ENCODE results near the gene HBS1L.

The HBS1L gene

DNA sequence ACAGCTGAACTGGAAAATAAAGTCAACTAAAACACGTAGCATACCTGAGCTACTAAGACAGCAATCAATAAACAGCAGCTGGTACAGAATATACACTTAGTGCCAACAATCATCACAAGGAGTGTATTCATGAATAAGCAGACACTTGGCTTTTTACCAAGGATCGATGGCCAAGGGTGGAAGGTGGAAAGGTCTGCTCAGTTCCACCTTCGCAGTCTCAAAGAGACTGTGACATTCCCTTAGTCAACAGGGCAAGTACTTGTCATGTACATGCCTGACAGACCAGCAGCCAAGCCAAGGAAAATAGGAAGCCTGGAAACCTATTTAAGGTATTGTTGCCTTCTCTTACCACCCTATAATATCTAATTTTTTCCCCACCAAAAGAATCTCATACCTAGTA, 21.4 kb downstream of the HBS1L start:
- DNase-seq, result no peak

DNA sequence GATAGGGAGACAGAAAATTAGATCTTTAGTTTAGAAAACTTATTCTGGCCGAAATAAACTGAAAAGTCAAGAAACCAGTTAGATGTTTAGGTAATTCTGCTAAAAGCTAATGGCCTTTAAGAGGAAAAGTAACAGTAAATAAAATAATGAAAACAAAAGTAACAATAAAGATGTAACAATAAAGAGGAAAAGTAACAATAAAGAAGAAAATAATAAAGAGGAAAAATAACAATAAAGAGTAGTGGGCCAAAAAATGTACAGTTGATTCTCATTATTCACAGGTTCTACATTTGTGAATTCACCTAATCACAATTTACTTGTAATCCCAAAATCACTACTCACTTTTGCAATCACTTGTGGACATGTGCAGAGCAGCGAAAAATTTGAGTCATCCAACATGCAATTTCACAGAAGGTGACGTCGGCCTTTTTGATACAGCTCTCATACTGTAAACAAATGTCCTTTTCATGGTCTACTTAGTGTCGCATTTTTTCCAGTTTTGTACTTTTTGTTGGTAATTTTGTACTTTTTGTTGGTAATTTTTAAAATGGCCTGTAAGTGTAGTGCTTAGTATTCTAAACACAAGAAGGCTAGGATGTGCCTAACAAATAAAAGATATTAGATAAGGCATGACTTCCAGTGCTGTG, 24.0 kb downstream of the HBS1L start:
- peak in 1 of 3 donors; percentile 27 for DNase-seq

DNA sequence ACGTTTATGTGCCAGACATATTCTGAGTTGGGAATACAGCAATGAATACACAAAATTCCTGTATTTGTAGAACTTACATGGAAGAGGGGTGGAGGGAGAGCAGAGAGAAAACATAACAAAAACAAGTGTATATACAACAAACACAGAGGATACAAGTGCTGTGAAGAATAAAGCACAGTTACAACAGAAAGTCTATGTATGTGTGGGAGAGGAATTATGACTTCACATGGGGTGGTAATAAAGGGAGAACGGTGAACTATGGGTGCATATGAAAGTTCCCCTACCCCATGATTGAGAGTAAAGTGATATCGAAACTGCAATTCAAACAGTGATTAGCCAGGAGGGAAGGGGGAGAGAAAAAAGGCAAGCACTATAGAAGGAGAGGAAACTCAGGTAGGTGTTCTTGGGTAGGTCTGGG, 24.6 kb downstream of the HBS1L start:
- no peak for DNase-seq

DNA sequence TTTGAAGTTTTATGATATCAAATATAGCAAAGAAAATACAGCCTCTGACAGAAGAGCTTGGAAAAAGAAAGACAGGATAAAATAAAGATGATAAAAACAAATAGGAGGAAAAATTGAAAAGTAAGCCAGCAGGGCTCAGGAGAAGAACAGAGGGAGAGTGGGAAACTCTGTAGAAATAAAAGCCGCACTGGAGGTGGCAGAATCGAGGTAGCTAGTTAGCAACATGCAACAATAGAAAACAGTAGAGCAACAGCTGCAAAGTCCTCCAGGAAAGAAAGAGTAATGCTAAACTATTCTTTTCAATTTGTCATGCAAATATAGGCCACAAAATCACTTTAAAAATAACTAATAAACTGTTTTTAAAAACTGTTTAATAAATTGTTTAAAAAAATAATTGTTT, 28.8 kb downstream of the HBS1L start:
- DNase-seq, result no peak

DNA sequence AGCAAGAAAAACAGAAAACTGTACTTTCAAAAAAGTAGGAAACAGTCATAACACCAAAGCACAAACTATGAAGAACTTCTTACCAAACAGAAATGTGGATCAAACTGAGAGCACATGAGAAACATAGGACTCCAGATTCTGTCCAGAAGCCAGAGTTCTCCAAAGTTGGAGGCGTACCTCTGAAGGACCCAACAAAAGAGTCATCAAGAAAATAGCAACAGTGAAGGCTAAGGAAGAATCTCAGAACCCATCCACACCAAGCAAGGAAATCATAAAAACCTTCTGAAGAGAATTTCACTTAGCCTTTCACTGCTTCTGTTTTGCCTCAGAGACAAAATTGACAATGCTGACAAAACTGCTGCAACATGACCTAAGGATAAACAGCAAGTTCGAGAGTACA, 29.4 kb downstream of the HBS1L start:
- DNase-seq, result no peak

DNA sequence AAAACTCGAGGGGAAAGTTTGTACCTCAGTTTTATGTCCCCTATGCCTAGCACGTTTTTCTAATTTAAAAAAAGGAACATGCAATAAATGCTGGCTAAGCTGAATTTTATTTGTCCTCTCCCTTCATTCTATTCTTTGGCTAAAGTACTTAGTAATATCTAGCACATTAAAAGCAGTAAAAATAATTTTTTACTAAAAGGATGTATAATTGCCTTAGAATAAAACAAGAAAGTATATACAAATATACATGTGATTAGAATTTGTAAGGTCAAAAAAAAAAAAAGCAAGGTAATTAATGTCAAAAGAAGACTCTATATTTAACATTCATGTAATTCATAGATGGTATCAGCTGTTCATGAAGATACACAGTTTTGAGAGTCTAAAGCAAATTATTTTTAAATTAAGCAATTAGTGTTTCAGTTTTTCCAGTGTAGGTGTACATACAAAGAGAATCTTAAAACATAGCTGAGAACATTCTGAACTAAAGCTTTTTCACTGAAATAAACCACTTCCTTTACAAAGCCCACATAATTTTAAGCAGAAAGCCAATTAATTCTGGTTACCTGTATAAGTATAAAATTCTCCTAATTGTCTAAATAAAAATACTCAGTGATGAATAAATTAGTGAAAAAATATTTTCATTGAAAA, 32.4 kb downstream of the HBS1L start:
- no peak for DNase-seq

DNA sequence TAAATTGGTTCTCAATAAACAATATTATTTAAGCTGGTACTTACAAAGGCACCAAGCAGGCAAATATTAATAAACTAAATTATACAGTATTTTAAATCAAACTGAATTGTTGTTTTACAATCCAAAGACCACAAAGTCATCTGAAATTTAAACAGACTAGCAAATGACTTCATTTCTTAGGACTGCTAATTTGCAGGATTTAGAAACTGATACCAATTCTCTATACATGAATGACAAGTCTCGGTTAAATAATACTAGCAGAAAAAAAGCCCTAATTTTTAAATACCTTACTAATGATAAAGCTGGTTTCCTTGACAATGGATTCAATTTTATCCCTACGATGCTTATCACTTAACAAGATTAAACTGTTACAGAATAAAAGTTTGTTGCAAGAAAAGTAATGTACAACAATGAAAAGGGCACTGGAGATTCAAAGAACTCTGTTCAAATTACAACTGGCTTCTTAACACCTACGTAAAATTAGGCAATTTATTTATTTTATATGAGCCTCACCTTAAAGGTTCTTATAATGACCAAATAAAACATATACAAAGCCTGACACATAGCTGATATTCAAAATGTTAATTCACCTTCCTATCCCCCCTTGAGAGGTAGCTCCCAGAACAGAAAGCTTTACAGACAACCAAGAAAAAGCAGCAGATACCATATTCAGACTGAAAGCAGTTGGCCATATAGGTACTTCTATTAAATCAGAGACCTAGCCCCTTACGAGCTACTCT, 33.1 kb downstream of the HBS1L start:
- DNase-seq, result no peak

DNA sequence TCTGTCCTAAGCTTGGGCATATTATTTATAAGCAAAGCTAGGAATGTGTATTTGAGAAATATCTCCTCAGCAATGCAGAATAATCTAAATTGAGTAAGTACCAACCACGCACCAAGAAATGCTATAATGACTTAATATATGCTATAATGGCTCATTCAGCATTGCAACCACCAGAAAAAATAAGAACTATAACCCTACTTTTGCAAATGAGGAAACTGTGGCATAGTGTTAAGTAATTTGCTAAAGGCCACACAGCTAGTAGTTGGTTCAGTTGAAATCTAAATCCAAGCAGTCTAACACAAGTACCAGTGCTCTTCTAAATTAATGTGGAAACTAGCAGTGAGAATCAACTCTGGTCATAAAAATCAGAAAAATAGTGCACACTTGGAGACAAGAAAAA, 35.7 kb downstream of the HBS1L start:
- peak; percentile 47 to 77 (median 77) for DNase-seq

DNA sequence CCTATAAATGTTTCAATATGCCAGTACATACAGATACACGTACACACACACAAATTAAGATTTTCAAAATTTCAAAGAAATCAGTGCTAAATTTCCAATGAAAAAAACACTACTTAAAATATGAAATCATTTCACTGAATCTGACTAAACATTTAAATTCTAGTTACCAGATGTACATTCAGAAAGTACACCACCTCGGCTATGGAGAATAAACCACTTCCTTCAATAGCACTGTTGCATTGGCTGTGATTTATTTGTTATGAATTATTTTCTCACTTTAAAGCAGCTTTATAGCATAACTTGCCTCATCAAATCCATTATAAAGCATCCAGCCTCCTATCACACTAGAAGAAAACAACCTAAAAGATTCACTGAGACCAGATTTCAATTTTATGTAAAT, 36.6 kb downstream of the HBS1L start:
- DNase-seq, result no peak

DNA sequence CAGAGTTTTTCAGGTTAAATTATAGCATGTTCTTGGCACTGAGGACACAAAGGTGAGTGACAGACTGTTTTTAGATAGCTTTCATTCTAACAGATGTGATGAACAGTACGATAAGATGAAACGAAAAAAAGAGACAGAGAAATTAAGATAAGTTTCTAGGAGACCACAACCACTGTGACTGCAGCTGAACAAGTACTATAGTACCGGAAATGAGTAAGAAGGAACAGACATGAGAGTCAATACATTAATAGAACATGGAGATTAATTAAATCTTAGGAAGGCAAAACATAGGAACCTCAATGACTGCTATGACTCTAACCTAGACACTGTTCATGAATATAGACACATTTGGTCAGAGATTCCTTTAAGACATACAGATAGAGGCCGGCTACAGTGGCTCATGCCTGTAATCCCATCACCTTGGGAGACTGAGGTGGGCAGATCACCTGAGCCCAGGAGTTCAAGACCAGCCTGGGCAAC, 40.2 kb downstream of the HBS1L start:
- no peak for DNase-seq

DNA sequence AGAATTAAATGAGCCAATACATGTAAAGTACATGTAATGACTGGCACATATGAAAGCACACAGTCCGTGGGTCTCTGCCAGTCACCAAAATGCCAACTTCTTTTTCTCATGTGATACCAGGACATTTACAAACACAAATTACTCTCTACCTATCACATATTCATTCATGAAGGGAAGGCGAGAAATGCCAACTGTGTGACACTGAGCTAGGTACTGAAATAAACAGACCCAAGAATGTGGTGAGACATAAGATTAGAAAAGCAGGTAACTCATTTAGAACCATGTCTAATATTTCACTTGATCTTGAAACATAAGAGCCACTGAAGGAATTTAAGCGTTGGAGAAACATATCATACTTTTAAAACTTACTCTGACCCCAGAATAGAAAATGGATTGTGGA, 41.4 kb downstream of the HBS1L start:
- no peak for DNase-seq

DNA sequence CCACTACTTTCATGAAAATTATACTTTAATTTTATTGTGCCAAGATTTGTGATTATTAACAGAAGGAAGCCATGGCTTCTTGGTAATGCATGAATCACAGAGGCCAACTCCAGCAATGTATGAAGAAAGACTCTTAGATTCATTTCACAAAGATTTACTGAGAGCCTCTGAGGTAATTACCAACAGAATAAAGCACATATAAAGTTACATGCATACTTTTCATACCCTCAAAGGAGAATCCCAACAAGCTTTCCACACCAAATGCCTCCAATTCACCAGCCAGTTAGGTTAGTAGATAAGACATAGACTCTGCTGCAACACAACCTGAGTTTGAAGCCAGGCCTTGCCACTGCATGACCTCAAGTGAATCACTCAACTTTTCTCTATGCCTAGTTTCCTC, 41.9 kb downstream of the HBS1L start:
- DNase-seq, result no peak

DNA sequence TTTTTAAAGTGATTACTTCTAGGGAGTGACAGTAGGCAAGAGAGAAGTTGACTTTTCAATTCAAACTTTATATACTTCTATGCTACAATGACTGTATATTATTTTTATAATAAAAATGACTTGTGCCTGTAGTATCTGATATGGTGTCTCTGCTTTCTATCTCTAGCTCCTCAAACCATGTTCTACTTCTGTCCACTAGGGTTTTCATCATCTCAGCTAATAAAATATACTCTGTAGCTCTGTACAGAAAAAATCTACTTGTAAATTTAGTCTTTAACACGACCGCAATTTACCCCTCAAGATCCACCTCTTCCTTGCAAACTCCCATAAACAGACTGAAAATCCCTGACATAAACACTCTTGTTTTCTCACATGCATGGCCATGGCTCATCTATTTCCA, 42.3 kb downstream of the HBS1L start:
- DNase-seq, result no peak

DNA sequence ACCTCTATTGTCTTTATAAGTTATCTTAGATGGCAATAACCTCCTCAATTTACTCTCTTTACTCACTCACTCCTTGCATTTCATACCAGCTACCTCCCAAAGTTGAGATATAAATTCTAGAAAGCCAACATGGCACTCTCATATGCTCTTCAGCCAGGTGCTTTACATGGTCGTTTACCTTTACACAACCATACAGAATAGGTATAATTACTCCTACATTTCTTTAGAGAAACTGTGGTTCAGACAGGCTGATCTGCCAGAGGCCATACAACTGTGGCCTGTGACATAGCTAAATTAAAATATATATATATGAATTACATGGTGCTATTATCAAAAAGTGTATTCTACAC, 45.7 kb downstream of the HBS1L start:
- DNase-seq, result no peak

DNA sequence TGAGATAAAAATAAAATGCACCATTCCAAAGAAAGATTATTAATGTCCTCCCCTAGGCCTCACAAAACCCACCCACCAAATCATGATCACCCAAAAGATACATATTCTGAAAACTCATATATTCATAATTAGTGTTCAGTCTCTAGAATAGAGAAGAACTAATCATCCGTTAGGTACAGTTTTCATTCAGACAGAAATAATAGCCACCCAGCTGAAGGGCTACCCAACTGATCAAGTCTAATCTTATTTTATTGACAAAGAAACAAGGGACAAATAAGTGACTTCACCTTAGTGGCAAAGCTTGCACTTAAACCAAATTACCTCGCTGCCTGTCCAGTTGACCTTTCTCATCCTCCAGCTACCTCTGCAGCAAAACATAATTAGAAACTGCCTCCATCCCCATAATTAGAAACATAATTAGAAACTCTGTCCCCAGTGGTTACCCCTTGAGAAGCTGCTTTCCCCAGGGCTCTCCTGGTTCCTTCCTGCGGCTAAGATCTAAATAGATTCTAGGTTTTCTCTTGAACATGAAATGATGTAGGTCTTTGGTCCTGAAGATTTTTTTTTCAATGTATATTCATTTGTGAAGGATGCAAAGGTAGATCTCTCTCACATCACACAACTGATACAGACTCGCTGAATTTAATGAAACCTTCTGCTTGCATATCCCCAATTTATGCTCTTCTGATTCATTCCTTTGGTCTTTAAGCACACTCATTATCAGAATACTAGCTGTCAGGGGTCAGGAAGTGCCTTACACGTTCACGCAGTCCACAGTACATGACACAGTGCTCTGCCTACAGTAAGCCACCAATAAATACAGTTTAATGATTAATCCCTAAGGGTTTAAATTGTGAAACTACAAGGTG, 46.3 kb downstream of the HBS1L start:
- no peak for DNase-seq

DNA sequence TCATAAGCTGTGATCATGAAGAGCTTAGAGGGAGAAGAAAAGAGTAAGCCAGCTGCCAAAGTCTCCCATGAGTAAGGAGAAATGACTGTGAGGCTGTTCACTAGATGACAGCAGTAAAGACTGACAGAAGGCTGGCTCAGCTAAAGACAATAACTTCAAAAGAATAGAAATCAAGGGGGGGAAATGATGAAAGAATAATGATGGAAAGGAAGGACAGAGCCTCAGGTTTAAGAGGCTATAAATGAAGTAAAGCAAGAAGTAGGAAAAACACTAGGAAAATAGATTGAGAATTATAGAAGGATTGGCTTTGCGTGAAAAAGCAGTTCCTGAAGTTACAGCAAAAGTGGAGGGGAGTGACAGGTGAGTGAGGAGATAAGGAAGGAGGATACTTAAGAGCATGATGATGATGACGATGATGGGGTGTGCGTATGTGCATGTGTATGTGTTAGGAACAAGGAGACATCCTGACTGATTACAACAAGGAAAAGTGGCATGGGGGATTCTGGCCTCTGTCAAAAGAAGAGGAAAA, 48.2 kb downstream of the HBS1L start:
- DNase-seq, result no peak

DNA sequence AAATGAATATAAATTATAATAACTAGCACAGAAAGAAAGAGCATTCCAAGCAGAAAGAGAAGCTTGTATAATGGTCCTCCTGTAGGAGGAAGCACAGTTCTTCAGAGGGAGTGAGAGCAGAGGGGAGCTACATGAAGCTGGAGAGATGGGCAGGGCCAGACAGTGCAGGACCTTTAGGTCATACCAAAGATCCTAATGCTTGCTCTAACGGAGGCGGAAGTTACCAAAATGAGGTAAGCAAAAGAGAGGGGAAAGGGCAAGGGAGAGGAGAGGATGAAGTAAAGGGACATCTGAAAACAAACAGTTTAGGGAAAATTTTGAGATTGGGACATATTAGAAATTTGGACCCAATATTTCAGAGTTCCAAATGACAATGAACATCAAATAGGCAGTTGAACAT, 50.2 kb downstream of the HBS1L start:
- peak; percentile 54 to 70 (median 64) for DNase-seq

DNA sequence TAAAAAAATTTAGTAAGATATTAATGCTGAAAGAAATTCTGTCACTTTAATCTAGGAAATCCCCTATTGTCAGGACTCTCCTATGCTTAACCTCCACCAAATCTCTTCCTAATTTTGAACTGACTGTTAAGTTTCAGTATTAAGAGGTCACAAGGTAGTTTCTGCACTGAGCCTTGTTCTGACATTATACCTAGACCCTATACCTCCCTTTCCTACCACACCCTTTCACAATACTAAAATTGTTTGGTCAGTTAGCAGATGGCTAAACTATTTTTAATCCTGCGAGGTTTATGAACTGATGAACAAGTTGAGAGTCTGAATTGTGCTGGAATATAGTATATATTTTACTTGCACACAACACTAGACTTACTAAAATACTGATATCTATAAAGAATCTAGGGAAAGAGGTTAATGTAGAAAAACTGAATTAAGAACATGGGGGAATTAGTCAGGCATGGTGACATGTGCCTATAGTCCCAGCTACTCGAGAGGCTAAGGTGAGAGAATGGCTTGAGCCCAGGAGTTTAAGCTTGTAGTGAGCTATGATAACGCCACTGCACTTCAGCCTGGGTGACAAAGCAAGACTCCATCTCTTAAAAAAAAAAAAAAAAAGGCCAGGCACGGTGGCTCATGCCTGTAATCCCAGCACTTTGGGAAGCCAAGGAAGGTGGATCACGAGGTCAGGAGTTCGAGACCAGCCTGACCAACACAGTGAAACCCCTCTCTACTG, 51.5 kb downstream of the HBS1L start:
- peak; percentile 21 to 23 (median 22) for DNase-seq

DNA sequence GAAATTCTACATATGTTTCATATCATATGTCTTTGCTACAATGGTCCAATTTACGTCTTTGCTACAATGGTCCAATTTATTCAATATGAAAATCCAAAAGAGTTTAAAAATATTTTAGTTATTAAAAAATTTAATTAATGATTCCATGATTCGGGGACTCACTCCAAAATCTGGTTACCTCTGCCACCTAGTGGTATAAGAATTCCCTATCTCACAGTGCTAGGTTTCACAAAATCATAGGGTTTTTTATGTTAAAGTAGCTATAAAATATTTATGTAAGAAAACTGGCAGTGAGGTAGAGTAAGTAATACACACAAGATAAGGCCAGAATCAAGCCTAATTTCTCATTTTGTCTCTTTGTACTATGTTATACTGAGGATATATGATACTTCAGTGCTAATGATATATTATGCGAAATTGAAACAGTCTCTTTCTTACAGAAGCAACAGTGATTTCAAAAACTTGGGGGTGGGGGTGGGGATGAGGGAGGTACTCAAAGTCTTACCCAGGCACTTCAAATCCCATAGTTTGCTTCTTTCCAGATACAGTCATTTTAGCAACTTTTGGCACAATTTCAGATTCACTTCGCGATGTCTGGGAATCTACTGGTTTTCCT, 52.3 kb downstream of the HBS1L start:
- peak; percentile 16 to 47 (median 41) for DNase-seq

DNA sequence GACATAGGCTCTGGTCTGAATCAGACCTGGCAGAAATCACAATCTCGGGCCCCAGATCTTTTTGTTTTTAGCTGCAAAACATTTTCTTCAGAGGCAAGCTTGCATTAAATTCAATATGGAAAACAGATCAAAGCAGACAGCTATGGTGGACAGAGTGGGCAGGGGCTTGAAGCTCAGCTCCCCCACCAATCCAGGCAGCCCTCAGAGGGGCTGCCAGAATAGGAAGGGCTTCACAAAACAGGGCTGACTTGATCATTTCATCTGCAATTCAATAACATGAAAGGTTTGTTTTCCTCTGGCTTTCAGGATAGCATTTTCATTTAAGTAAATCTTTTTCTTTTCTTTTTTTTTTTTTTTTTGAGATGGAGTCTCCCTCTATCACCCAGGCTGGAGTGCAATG, 55.5 kb downstream of the HBS1L start:
- DNase-seq, result no peak

DNA sequence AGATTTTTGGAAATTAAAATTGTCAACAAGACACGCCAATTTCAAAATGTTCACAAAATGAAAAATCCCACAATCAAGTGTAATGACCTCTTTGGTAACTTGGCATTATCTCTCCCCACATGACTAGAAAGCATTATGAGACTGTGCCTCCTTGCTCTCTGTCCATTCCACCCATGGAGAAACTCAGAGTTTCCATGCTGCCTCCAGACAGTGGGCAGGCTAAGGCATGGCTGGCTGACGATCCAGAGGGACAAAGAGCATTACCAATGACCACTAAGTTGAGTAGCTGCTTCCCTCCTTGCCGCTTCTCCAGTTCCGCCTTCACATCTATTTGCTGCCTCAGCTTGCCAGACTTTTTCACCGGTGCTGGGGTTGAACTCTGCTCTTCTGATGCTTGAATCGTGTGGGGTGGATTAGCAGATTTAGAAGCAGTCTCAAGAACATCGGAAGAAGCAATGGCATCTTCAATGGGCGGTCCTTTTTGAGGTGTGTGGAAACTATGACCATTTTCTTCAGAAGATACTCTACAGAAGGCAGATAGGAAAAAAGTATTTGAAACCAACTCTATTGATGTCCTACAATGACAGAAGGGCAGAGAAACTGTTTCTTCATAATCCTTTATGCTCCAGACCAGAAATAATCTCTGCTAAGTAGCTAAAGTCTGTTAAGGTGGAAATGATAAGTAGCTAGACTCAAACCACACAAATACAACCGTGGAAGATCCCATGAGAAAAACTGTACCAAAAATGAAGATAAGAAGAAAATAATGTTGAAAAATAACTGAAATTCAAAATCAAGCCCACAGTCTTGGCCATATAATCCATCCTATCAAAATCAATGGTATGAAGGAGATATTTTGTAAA, 57.3 kb downstream of the HBS1L start:
- no peak for DNase-seq
